ENCODE measurements around the gene TXNIP. TPM values are rescaled to one million over a fixed set of nuclear protein-coding genes. Genes with fewer than 3 reads are reported as not detected.

The TXNIP gene
- total RNA-seq, 1 donor from 2014 or later = 213 TPM

GRCh38 chr1:145956361-145956760, 40.0 kb downstream of the TXNIP start:
- Histone ChIP-seq H3K27me3 (peaks cover 60% of the 10 kb centered on the region), H3K36me3 (no peaks in the 10 kb centered on the region), H3K4me2 (peak overlapping the region; percentile 81), H3K4me3 (peak overlapping the region; percentile 57), H4K20me1 (ENCODE audit: low read depth) (no peaks in the 10 kb centered on the region), H3K9ac (no peak overlapping the region), H2AFZ (replicated peaks) (no peak overlapping the region), H3K27ac (no peak overlapping the region), H3K4me1 (peaks cover 14% of the 10 kb centered on the region), H3F3A (ENCODE audit: low read depth) (peaks cover 14% of the 10 kb centered on the region), H3K79me2 (ENCODE audit: low read depth) (no peaks in the 10 kb centered on the region), H3K9me3 (ENCODE audit: low read depth) (no peaks in the 10 kb centered on the region)
- Mint-ChIP-seq H3K27me3 (ENCODE audit: insufficient read depth, low read depth) (peaks cover 14% of the 10 kb centered on the region), H3K9me3 (no peaks in the 10 kb centered on the region), H3K27ac (no peak overlapping the region), H3K36me3 (peaks cover 3% of the 10 kb centered on the region), H3K4me1 (peaks cover 53% of the 10 kb centered on the region), H3K4me3 (peak overlapping the region; percentile 90)
- no peak for DNase-seq (ENCODE audit: low spot score)
- TF ChIP-seq, protein P1, sequence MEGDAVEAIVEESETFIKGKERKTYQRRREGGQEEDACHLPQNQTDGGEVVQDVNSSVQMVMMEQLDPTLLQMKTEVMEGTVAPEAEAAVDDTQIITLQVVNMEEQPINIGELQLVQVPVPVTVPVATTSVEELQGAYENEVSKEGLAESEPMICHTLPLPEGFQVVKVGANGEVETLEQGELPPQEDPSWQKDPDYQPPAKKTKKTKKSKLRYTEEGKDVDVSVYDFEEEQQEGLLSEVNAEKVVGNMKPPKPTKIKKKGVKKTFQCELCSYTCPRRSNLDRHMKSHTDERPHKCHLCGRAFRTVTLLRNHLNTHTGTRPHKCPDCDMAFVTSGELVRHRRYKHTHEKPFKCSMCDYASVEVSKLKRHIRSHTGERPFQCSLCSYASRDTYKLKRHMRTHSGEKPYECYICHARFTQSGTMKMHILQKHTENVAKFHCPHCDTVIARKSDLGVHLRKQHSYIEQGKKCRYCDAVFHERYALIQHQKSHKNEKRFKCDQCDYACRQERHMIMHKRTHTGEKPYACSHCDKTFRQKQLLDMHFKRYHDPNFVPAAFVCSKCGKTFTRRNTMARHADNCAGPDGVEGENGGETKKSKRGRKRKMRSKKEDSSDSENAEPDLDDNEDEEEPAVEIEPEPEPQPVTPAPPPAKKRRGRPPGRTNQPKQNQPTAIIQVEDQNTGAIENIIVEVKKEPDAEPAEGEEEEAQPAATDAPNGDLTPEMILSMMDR (IDR thresholded peaks at IDR 0.05) = no peak
- no peak for TF ChIP-seq EZH2phosphoT487 (IDR thresholded peaks at IDR 0.05)
- TF ChIP-seq EZH2 (IDR thresholded peaks at IDR 0.05) = no peak

DNA sequence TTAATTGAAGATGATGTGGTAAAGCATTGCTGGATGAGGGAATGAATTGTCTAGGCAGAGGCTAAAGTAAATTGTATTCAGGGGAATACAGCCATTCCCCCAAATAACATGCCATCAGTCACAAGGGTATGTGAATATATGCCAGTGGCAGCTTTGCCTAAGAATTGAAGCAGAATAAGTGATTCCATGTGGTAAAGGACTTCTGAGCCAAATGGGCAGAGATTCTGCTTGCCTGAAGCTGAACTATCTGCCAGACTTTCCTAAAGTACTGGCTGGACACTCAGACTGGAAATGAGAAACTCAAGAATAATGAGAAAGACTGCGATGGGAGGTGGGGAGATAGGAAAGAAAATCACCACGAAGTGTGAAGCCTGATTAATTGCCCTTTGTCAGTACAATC, 40.9 kb downstream of the TXNIP start:
- Histone ChIP-seq H2AFZ (replicated peaks) (no peak overlapping the region), H3K4me1 (peaks cover 9% of the 10 kb centered on the region), H3K9ac (no peak overlapping the region), H3F3A (ENCODE audit: low read depth) (peaks cover 14% of the 10 kb centered on the region), H3K27ac (no peak overlapping the region), H3K9me3 (ENCODE audit: low read depth) (no peaks in the 10 kb centered on the region), H3K4me3 (no peak overlapping the region), H3K4me2 (no peak overlapping the region), H3K27me3 (peaks cover 50% of the 10 kb centered on the region), H3K79me2 (ENCODE audit: low read depth) (no peaks in the 10 kb centered on the region), H4K20me1 (ENCODE audit: low read depth) (no peaks in the 10 kb centered on the region), H3K36me3 (no peaks in the 10 kb centered on the region)
- Mint-ChIP-seq H3K36me3 (peaks cover 3% of the 10 kb centered on the region), H3K27ac (no peak overlapping the region), H3K4me1 (peaks cover 58% of the 10 kb centered on the region), H3K4me3 (peak overlapping the region; percentile 62), H3K27me3 (ENCODE audit: insufficient read depth, low read depth) (peaks cover 11% of the 10 kb centered on the region), H3K9me3 (no peaks in the 10 kb centered on the region)
- TF ChIP-seq, protein P1 (IDR thresholded peaks at IDR 0.05) = no peak
- no peak for TF ChIP-seq EZH2 (IDR thresholded peaks at IDR 0.05)
- TF ChIP-seq EZH2phosphoT487 (IDR thresholded peaks at IDR 0.05) = no peak
- DNase-seq (ENCODE audit: low spot score) = no peak

GRCh38 chr1:145953861-145954260, 42.5 kb downstream of the TXNIP start:
- no peaks in the 10 kb centered on the region for H3K9me3 Mint-ChIP-seq
- no peaks in the 10 kb centered on the region for H3K79me2 ChIP-seq (ENCODE audit: low read depth)
- no peak overlapping the region for H3K27ac Mint-ChIP-seq
- H3K36me3 Mint-ChIP-seq = peaks cover 9% of the 10 kb centered on the region
- no peak overlapping the region for H3K9ac ChIP-seq
- TF ChIP-seq EZH2phosphoT487 (IDR thresholded peaks at IDR 0.05) (no peak), EZH2 (IDR thresholded peaks at IDR 0.05) (no peak)
- TF ChIP-seq, protein P1 (IDR thresholded peaks at IDR 0.05) = no peak
- peaks cover 7% of the 10 kb centered on the region for H3K27me3 Mint-ChIP-seq (ENCODE audit: insufficient read depth, low read depth)
- no peak overlapping the region for H3K4me2 ChIP-seq
- peaks cover 8% of the 10 kb centered on the region for H3F3A ChIP-seq (ENCODE audit: low read depth)
- H3K9me3 ChIP-seq (ENCODE audit: low read depth) = no peaks in the 10 kb centered on the region
- no peaks in the 10 kb centered on the region for H4K20me1 ChIP-seq (ENCODE audit: low read depth)
- no peaks in the 10 kb centered on the region for H3K36me3 ChIP-seq
- no peak overlapping the region for H2AFZ ChIP-seq (replicated peaks)
- H3K27ac ChIP-seq = no peak overlapping the region
- peaks cover 54% of the 10 kb centered on the region for H3K4me1 Mint-ChIP-seq
- no peak for DNase-seq (ENCODE audit: low spot score)
- peaks cover 35% of the 10 kb centered on the region for H3K27me3 ChIP-seq
- no peak overlapping the region for H3K4me3 Mint-ChIP-seq
- H3K4me1 ChIP-seq = peaks cover 9% of the 10 kb centered on the region
- H3K4me3 ChIP-seq = no peak overlapping the region

Data from neural progenitor cell (in vitro differentiated cells).